ENCODE measurements around the gene TERT. TPM values are rescaled to one million over a fixed set of nuclear protein-coding genes. Genes with fewer than 3 reads are reported as not detected.

The TERT gene
- total and polyA plus RNA-seq, 2 of the 8 experiments (the other 6 are each of a cell fraction or from before 2014, with no cell fraction given), result 13.1 to 23.1 TPM

DNA sequence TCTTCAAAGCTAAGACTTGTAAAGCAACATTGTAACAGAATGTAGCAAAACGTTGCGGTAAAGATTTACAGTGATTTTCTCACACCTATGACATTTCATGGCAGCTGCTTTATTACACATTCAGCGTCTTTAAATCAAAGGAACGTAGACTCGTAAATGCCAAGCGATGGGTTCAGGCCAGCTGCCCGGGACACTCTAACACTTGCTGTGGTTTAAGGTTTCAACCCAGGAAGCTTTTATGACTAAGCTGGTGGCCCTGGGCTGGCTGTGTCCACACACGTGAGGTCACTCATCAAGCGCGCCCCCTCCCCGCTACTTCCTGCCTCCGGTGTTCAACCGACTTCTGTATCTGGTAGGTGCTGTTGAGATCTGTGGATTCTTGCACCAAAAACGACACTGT lies 67.2 kb downstream of the TERT start:
- Histone ChIP-seq H3K4me1 (replicated peaks in 1 of 4; ENCODE audit: control insufficient read depth in 3 of 4, insufficient read depth in 4 of 4, low read length in 3 of 4) (peaks cover 0 to 5% (median 1%) of the 10 kb centered on the region in 4 experiments; a peak in 3 of 7 replicates), H4K8ac (ENCODE audit: extremely low read depth, insufficient read depth, low read length) (no peak overlapping the region), H3K4me3 (ENCODE audit: extremely low read depth in 1 of 4, insufficient read depth in 2 of 4, low read depth in 3 of 4, low read length in 4 of 4) (no peak overlapping the region), H2BK20ac (ENCODE audit: low read length) (no peak overlapping the region), H2AFZ (ENCODE audit: low read length) (no peak overlapping the region), H4K91ac (replicated peaks; ENCODE audit: insufficient read length, low read length) (no peak overlapping the region), H3K27ac (ENCODE audit: low read depth, low read length) (no peak overlapping the region), H3K14ac (ENCODE audit: insufficient read length) (no peak overlapping the region), H3K9ac (replicated peaks in 1 of 4; ENCODE audit: extremely low read depth in 1 of 4, low read depth in 3 of 4, low read length in 3 of 4) (no peak overlapping the region), H3K36me3 (ENCODE audit: control insufficient read depth in 2 of 4, insufficient read depth in 4 of 4, low read length in 3 of 4) (no peaks in the 10 kb centered on the region), H2BK120ac (replicated peaks; ENCODE audit: low read depth, low read length) (no peak overlapping the region), H2BK15ac (ENCODE audit: low read length) (no peak overlapping the region), H3K27me3 (replicated peaks in 1 of 4; ENCODE audit: control insufficient read depth in 3 of 4, extremely low read depth in 1 of 4, insufficient read depth in 3 of 4, low read length in 3 of 4) (no peaks in the 10 kb centered on the region; a peak in 1 of 7 replicates), H2AK5ac (ENCODE audit: low read depth, low read length) (no peak overlapping the region), H3K23ac (ENCODE audit: insufficient read length) (no peak overlapping the region), H3K18ac (ENCODE audit: extremely low read depth, low read length) (no peak overlapping the region), H3K4ac (replicated peaks; ENCODE audit: insufficient read length, low read depth, low read length) (no peak overlapping the region), H2BK12ac (ENCODE audit: low read depth, low read length) (no peak overlapping the region), H3K23me2 (ENCODE audit: low read depth, low read length) (no peaks in the 10 kb centered on the region), H3K4me2 (ENCODE audit: insufficient read depth in 1 of 2, low read depth in 2 of 2, low read length in 2 of 2) (no peak overlapping the region), H4K5ac (ENCODE audit: insufficient read length, low read depth, low read length) (no peak overlapping the region), H3K9me3 (ENCODE audit: insufficient read depth in 2 of 2, low read depth in 1 of 2, low read length in 1 of 2) (no peaks in the 10 kb centered on the region), H3K79me1 (ENCODE audit: low read depth, low read length) (no peaks in the 10 kb centered on the region), H4K20me1 (replicated peaks in 1 of 2; ENCODE audit: control insufficient read depth in 1 of 2, insufficient read depth in 2 of 2, low read length in 2 of 2) (peaks cover 0 to 2% of the 10 kb centered on the region in 2 experiments), H3K79me2 (ENCODE audit: control insufficient read depth in 1 of 2, insufficient read depth in 2 of 2, low read length in 2 of 2) (no peaks in the 10 kb centered on the region), H2BK5ac (ENCODE audit: low read depth, low read length) (no peak overlapping the region), H3K56ac (replicated peaks; ENCODE audit: insufficient read length, low read depth, low read length) (no peak overlapping the region)
- FAIRE-seq (no peak), DNase-seq (ENCODE audit: low read depth in 1 of 2, low spot score in 2 of 2) (no peak)
- POLR2A ChIA-PET (ENCODE audit: partially characterized antibody), result interaction anchor here (0.9 kb wide), 1 partner anchor 47 kb away, joined by 3 read pairs; no protein-coding TSS in a partner anchor
- TF ChIP-seq TEAD4 (IDR thresholded peaks at IDR 0.05; ENCODE audit: low read depth, low read length), result no peak
- 89% methylated on average over 14 of the region's 14 CpGs; no CpG with 5 or more reads in 1 of the 2 experiments for WGBS, 2 experiments (ENCODE audit: extremely low coverage in 1 of 2, insufficient coverage in 1 of 2, insufficient read length in 1 of 2, insufficient replicate concordance in 2 of 2, low coverage in 1 of 2, low lambda C conversion rate in 2 of 2, missing lambda C conversion rate in 1 of 2)
- CTCF ChIA-PET (ENCODE audit: partially characterized antibody), result interaction anchor here (0.8 to 1.2 kb wide), 2 partner anchors 53 to 60 kb away, joined by 3 to 6 read pairs; no protein-coding TSS in a partner anchor
